Endodermal cell (in vitro differentiated cells): ENCODE results near the gene NPHP4. TPM values are rescaled to one million over a fixed set of nuclear protein-coding genes. Genes with fewer than 3 reads are reported as not detected.

Source experiments
- DNase-seq: peaks from one replicate; pipeline ENCODE4 v3.0.0-alpha.2; 2017
- H3K27ac ChIP-seq: 2 replicates; pipeline ENCODE4 v1.5.1; 2013; ENCODE audit warnings: mild to moderate bottlenecking, low read depth, low read length, moderate library complexity
- H3K27me3 ChIP-seq: 2 replicates; pipeline ENCODE4 v1.6.1; 2013; ENCODE audit warnings: mild to moderate bottlenecking, low read length, moderate library complexity; ENCODE audit not compliant: insufficient read depth, control insufficient read depth, poor library complexity, severe bottlenecking
- H3K36me3 ChIP-seq: 2 replicates; pipeline ENCODE4 v1.7.0; 2013; ENCODE audit warnings: mild to moderate bottlenecking, low read length, moderate library complexity; ENCODE audit not compliant: control insufficient read depth, insufficient read depth
- H3K4me1 ChIP-seq: one replicate; pipeline ENCODE4 v1.7.0; 2013; ENCODE audit warnings: low read length; ENCODE audit not compliant: control insufficient read depth, insufficient read depth
- H3K4me3 ChIP-seq: 2 replicates; pipeline ENCODE4 v1.5.1; 2013; ENCODE audit warnings: mild to moderate bottlenecking, low read length, moderate library complexity
- H3K9ac ChIP-seq: 2 replicates; pipeline ENCODE4 v1.6.1; 2013; ENCODE audit warnings: mild to moderate bottlenecking, low read length, moderate library complexity; ENCODE audit not compliant: poor library complexity, severe bottlenecking; ENCODE audit errors: extremely low read depth
- H3K9me3 ChIP-seq: 2 replicates; pipeline ENCODE4 v1.6.1; 2013; ENCODE audit warnings: mild to moderate bottlenecking, low read length, moderate library complexity; ENCODE audit not compliant: control insufficient read depth
- H3K27ac Mint-ChIP-seq: 2 replicates; pipeline ENCODE4 v1.8.0; 2020; ENCODE audit warnings: mixed read lengths
- H3K27me3 Mint-ChIP-seq: 2 replicates; pipeline ENCODE4 v1.8.0; 2021; ENCODE audit warnings: mild to moderate bottlenecking, mixed read lengths; ENCODE audit not compliant: insufficient read depth
- H3K36me3 Mint-ChIP-seq: 2 replicates; pipeline ENCODE4 v1.8.0; 2020; ENCODE audit warnings: low read depth, mixed read lengths
- H3K4me1 Mint-ChIP-seq: 2 replicates; pipeline ENCODE4 v1.8.0; 2020; ENCODE audit warnings: mixed read lengths
- H3K4me3 Mint-ChIP-seq: 2 replicates; pipeline ENCODE4 v1.8.0; 2020; ENCODE audit warnings: mild to moderate bottlenecking, moderate library complexity, mixed read lengths
- H3K9me3 Mint-ChIP-seq: 2 replicates; pipeline ENCODE4 v1.8.0; 2020; ENCODE audit warnings: mild to moderate bottlenecking, mixed read lengths
- CTCF ChIP-seq: fragments of 200-600 bp; sonication (generic); conservative IDR thresholded peaks from 2 replicates; pipeline ENCODE4 v1.5.0; 2021; ENCODE audit warnings: antibody characterized with exemption, mild to moderate bottlenecking
- WGBS, 2 experiments: methylation state at CpG; one replicate each; pipeline versions ENCODE4 v1.1.5 to v1.1.7; 2013; ENCODE audit warnings: missing lambda C conversion rate in 2 of 2, mixed read lengths in 1 of 2; ENCODE audit not compliant: insufficient coverage in 1 of 2, insufficient read length in 1 of 2; 5-methylcytosine and 5-hydroxymethylcytosine counted together
- total RNA-seq, 2 donors: library from RNA; stranded (reverse); fragmentation: NEBNext Ultra II Directional in 1 of 2; extraction: Animal tissue kit (Norgen Biotek cat#: 25700) in 1 of 2; gene quantifications; 2 replicates in 1 of 2; 3 replicates in 1 of 2; pipeline ENCODE4 v1.2.1, GENCODE V29; 2021

Gene NPHP4
- total RNA-seq, 2 donors from 2014 or later = 19.1 to 25.4 TPM

- no peaks in the 10 kb centered on the region for H3K9me3 Mint-ChIP-seq
- Histone ChIP-seq H3K36me3 (no peaks in the 10 kb centered on the region), H3K27me3 (no peaks in the 10 kb centered on the region), H3K9me3 (no peaks in the 10 kb centered on the region), H3K27ac (no peak overlapping the region), H3K4me3 (no peak overlapping the region), H3K9ac (no peak overlapping the region), H3K4me1 (no peaks in the 10 kb centered on the region)
- H3K4me1 Mint-ChIP-seq = no peaks in the 10 kb centered on the region
- H3K4me3 Mint-ChIP-seq = no peak overlapping the region
- no peak for DNase-seq
- TF ChIP-seq CTCF = no peak
- 87 to 89% methylated on average over 15 to 17 of the region's 17 CpGs for WGBS, 2 experiments
- H3K36me3 Mint-ChIP-seq = no peaks in the 10 kb centered on the region
- no peaks in the 10 kb centered on the region for H3K27me3 Mint-ChIP-seq
- no peak overlapping the region for H3K27ac Mint-ChIP-seq
Observed at GRCh38 chr1:6012529-6013318, 20.5 kb upstream of the NPHP4 start.

GRCh38 chr1:6011946-6012258 is 19.7 kb upstream of the NPHP4 start:
- no peak for DNase-seq

GRCh38 chr1:6011161-6011945 is 19.1 kb upstream of the NPHP4 start:
- H3K36me3 Mint-ChIP-seq = no peaks in the 10 kb centered on the region
- H3K4me3 Mint-ChIP-seq = no peak overlapping the region
- no peaks in the 10 kb centered on the region for H3K9me3 Mint-ChIP-seq
- Histone ChIP-seq H3K27me3 (no peaks in the 10 kb centered on the region), H3K9ac (no peak overlapping the region), H3K9me3 (no peaks in the 10 kb centered on the region), H3K4me1 (no peaks in the 10 kb centered on the region), H3K36me3 (no peaks in the 10 kb centered on the region), H3K27ac (no peak overlapping the region), H3K4me3 (no peak overlapping the region)
- no peaks in the 10 kb centered on the region for H3K4me1 Mint-ChIP-seq
- no peak overlapping the region for H3K27ac Mint-ChIP-seq
- no peak for DNase-seq
- H3K27me3 Mint-ChIP-seq = no peaks in the 10 kb centered on the region
- WGBS, 2 experiments = 92 to 98% methylated on average over 14 to 19 of the region's 19 CpGs
- no peak for TF ChIP-seq CTCF

More at GRCh38 chr1:6011946-6012258, 19.7 kb upstream of the NPHP4 start:
- H3K9ac ChIP-seq = no peak overlapping the region
- H3K27me3 ChIP-seq = no peaks in the 10 kb centered on the region
- Mint-ChIP-seq H3K4me3 (no peak overlapping the region), H3K36me3 (no peaks in the 10 kb centered on the region), H3K27ac (no peak overlapping the region), H3K4me1 (no peaks in the 10 kb centered on the region), H3K9me3 (no peaks in the 10 kb centered on the region), H3K27me3 (no peaks in the 10 kb centered on the region)
- no peak overlapping the region for H3K27ac ChIP-seq
- H3K9me3 ChIP-seq = no peaks in the 10 kb centered on the region
- no peaks in the 10 kb centered on the region for H3K36me3 ChIP-seq
- no peaks in the 10 kb centered on the region for H3K4me1 ChIP-seq
- TF ChIP-seq CTCF = no peak
- 89 to 100% methylated on average over 2 to 3 of the region's 3 CpGs for WGBS, 2 experiments
- no peak overlapping the region for H3K4me3 ChIP-seq
